GDM1 (cell line): ENCODE data around the gene TBC1D21.

Experiments used
- DNase-seq: peaks from one replicate; lab custom pipeline; 2025; lab: John Stamatoyannopoulos, UW

The TBC1D21 gene

GRCh38 chr15:73889053-73889761 is 15.8 kb downstream of the TBC1D21 start:
- no peak for DNase-seq

DNA sequence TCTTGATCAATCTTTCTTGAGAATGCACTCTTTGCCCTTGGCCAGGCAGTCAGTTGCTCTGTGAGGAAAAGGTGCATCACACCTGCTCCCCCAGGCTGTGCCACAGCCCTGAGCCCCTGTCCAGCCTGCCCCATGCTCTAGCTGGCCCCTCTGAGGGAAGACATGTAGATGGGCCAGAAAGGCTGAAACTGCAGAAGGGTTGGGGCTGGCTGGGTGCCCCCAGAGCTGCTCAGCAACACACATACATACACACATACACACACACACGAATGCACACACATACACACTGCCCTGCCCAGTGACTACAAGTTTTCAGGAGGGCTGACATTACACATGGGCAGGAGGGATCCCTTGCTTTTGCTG is 16.4 kb downstream of the TBC1D21 start:
- DNase-seq: no peak

- DNase-seq: no peak
Observed at GRCh38 chr15:73891328-73892315, 18.3 kb downstream of the TBC1D21 start.

DNA sequence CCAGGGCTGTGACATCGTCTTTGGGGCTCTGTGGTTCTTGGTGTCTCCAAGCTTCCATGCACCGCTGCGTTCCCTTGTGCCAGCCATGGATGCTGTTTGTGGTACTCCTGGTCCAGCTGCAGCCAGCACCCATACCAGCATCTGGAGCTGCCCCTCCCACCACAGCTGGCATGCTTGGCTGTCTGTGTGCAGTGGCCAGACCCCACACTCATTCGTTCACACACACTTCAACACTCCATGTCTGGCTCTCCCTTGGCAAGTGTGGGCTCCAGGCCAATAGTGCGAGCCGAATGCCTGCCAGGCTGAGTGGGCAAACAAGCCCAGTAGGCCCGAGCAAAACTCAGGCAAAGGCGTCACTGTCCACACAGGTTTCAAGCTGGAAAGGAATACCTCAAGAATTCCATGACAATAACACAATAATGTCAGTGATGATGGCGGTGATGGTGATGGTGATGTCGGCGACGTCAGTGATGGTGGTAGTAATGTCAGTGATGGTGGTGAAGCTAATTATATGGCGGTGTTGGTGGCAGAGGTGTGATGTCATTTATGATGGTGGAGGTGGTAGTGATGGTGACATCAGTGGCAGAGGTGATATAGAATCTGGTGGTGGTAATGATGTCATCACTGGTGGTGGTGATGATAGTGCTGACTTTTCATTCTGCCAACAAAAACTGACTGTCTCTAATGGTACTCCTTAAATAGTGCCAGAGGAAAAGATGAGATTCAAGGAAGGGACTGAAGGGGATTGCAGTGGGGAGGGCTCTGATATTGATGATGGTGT is 19.3 kb downstream of the TBC1D21 start:
- DNase-seq: no peak

DNA sequence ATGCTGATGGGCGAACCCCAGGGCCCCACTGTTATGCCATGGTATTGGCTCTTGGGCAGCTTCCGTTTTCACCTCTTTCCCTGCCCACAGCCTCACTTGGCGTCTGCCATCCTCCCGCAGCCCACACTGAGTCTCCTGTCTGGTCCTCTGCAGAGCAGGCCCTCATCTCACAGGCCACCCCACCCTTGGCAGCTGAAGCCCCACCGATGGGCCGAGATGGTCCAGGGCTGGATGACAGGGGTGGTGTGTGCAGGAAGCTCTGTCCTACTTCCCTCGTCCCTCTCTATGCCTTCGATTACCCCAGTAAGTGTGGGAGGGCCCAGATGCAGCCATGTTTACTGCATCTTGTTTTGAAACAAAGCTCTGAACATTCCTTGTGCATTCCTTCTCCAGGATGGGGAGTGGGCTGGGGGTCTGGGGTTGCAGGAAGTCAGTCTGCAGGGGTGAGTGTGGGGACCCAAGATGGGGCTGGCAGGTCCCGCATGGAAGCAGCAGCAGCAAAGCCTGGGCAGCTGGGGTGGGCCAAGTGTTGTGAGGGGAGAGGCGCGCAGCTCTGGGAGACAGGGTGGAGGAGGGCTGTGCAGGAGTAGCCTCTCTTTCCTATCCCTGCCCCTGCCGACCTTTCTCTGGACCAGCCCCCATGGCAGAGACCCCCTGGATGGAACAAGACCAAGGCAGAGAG is 20.9 kb downstream of the TBC1D21 start:
- no peak for DNase-seq

GRCh38 chr15:73897441-73898261 is 24.3 kb downstream of the TBC1D21 start:
- DNase-seq: peak; percentile 42

- DNase-seq: no peak
Observed at GRCh38 chr15:73899197-73900094, 26.1 kb downstream of the TBC1D21 start.

GRCh38 chr15:73900095-73900712 is 26.8 kb downstream of the TBC1D21 start:
- no peak for DNase-seq

- no peak for DNase-seq
Observed at GRCh38 chr15:73901126-73901810, 27.9 kb downstream of the TBC1D21 start.

- DNase-seq: no peak
Observed at GRCh38 chr15:73902121-73903020, 29.0 kb downstream of the TBC1D21 start.

- DNase-seq: no peak
Observed at GRCh38 chr15:73904026-73904815, 30.9 kb downstream of the TBC1D21 start.

- DNase-seq: no peak
Observed at GRCh38 chr15:73905225-73905827, 32.0 kb downstream of the TBC1D21 start.

- no peak for DNase-seq
Observed at GRCh38 chr15:73906346-73907034, 33.1 kb downstream of the TBC1D21 start.

DNA sequence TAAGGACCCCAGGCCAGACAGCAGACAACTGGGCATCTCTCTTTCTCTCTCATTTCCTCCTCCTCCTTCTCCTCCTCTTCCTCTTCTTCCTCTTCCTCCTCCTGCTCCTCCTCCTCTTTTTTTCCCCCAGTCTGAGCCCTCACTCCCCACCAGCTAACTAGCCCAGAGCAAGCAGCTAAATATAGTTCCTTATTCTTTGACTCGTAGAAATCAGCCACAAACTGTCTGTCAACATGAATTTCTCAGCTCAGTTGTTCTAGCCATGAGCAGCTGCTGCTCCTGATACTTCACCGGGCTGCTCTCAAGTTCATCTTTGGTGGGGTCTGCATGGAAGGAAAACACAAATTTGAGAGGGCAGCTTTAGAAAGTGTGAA is 33.7 kb downstream of the TBC1D21 start:
- peak; percentile 17 for DNase-seq

GRCh38 chr15:73908030-73908821 is 34.9 kb downstream of the TBC1D21 start:
- peak; percentile 62 for DNase-seq
